Lower lobe of right lung (tissue), 2 donors: ENCODE data around the gene TMEM239. TPM values are rescaled to one million over a fixed set of nuclear protein-coding genes. Genes with fewer than 3 reads are reported as not detected.
A peak's percentile ranks its signal among the peaks of the same experiment; 100 is the strongest.

Source experiments
- ATAC-seq, 2 donors: fragments of 200-7000 bp; cut with Tn5 transposase; one replicate each; pipeline ENCODE4 v1.9.1; 2020 to 2022; ENCODE audit warnings: mild to moderate bottlenecking in 2 of 2, moderate library complexity in 2 of 2
- DNase-seq: peaks from one replicate; pipeline ENCODE4 v3.0.0-alpha.2; 2020
- H3K27ac ChIP-seq: fragments of 200-600 bp; one replicate; pipeline ENCODE4 v1.8.0; 2022
- H3K27me3 ChIP-seq: fragments of 200-600 bp; one replicate; pipeline ENCODE4 v1.8.0; 2022; ENCODE audit warnings: low read depth
- H3K36me3 ChIP-seq: fragments of 200-600 bp; one replicate; pipeline ENCODE4 v1.8.0; 2022; ENCODE audit warnings: mild to moderate bottlenecking
- H3K4me1 ChIP-seq: fragments of 200-600 bp; one replicate; pipeline ENCODE4 v1.8.0; 2022
- H3K4me3 ChIP-seq: fragments of 200-600 bp; one replicate; pipeline ENCODE4 v1.8.0; 2022; ENCODE audit warnings: mild to moderate bottlenecking
- H3K9me3 ChIP-seq: fragments of 200-600 bp; one replicate; pipeline ENCODE4 v1.8.0; 2022
- CTCF ChIP-seq: fragments of 200-600 bp; IDR thresholded peaks from one replicate; pipeline ENCODE4 v1.8.0; 2022; ENCODE audit warnings: antibody characterized with exemption, mild to moderate bottlenecking
- intact Hi-C: fragments of 100-400 bp; cut with DNase I; formaldehyde crosslinking; loops from one replicate; pipeline ENCODE4 v1.11.0; 2022
- total RNA-seq: library from RNA; stranded (reverse); fragmentation: NEBNext Ultra II Directional; extraction: Animal tissue kit (Norgen Biotek cat#: 25700); gene quantifications from one replicate; pipeline ENCODE4 v1.2.1, GENCODE V29; 2021
- donor health status: DM: no; HTN: yes; CAD: no; lungs with severe emphysema.

The TMEM239 gene
- total RNA-seq, 1 donor from 2014 or later, result not detected

DNA sequence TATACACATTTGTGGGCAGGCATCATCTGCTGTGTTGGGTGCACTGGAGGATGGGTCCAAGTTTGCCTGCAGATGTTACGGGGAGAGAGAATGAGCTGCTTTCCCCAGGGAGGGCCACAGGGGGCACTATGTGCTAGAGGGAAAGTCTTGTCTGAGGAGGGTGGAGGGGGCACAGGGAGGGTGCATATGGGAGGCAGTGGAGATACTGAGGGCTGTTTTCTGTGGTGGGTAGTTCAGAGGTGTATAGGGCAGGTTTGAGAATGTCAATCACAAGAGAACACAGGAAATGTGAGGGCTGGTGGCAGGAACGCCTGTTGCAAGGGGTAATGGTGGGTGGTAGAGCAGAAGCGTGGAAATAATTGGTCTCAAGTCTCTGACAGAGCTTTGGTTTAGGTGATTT is 49.5 kb downstream of the TMEM239 start:
- intact Hi-C loops, result no loop called here
- Histone ChIP-seq H3K27ac (no peak overlapping the region), H3K4me1 (peaks cover 4% of the 10 kb centered on the region), H3K36me3 (peaks cover 62% of the 10 kb centered on the region), H3K27me3 (no peaks in the 10 kb centered on the region), H3K9me3 (no peaks in the 10 kb centered on the region), H3K4me3 (no peak overlapping the region)
- peak in 1 of 2 donors; percentile 31 for ATAC-seq
- DNase-seq, result no peak
- no peak for TF ChIP-seq CTCF

GRCh38 chr20:2866236-2866635 is 50.1 kb downstream of the TMEM239 start:
- no peak overlapping the region for H3K27ac ChIP-seq
- H3K9me3 ChIP-seq, result no peaks in the 10 kb centered on the region
- no peak for TF ChIP-seq CTCF
- ATAC-seq, result peak in 1 of 2 donors; percentile 13
- peaks cover 56% of the 10 kb centered on the region for H3K36me3 ChIP-seq
- no peak for DNase-seq
- intact Hi-C loops, result no loop called here
- no peaks in the 10 kb centered on the region for H3K27me3 ChIP-seq
- H3K4me1 ChIP-seq, result peaks cover 10% of the 10 kb centered on the region
- H3K4me3 ChIP-seq, result no peak overlapping the region

DNA sequence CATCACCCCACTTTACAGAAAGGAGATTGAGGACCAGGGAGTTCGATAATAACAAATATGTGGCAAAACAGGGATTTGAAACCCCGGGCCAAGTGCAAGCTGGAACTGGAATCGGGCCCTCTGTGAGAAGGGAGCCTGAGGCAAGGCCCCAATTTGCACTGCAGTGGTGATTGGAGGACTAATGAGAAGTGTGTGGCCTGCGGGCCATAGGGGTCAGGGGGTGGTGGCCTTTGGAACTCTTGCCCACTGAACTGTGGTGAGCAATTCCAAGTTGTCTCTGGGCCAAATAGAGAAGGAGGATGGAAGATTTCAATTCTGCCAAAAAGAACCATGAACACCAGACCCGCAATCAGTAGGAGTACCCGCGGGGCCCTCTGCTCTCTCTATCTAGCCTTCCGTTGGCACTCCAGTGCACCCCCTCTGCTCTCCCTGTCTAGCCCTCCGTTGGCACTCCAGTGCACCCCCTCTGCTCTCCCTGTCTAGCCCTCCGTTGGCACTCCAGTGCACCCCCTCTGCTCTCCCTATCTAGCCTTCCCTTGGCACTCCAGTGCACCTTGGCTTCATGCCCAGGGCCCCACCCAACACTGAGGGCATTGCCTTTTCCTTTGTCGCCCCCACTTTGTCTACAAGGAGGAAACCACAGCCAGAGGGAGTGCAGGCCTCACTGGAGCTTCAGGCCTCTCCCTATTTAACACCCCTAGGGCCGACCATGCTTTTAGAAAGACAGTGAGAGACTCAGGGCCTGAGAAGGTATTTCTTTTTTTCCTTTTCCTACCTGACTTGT is 51.1 kb downstream of the TMEM239 start:
- Histone ChIP-seq H3K4me1 (peaks cover 20% of the 10 kb centered on the region), H3K36me3 (peaks cover 46% of the 10 kb centered on the region), H3K27ac (no peak overlapping the region), H3K9me3 (no peaks in the 10 kb centered on the region), H3K4me3 (no peak overlapping the region), H3K27me3 (no peaks in the 10 kb centered on the region)
- no peak for TF ChIP-seq CTCF
- intact Hi-C loops, result no loop called here
- no peak for ATAC-seq
- no peak for DNase-seq

Other genes starting within 250 kb of the TMEM239 start
- gene NOP56, start 163.7 kb upstream of the TMEM239 start, total RNA-seq, result 84.9 TPM
- gene IDH3B, start 152.1 kb upstream of the TMEM239 start, total RNA-seq, result 64.7 TPM
- gene EBF4, start 123.6 kb upstream of the TMEM239 start, total RNA-seq, result 15.3 TPM
- 10.2 TPM for gene CPXM1, start 15.7 kb upstream of the TMEM239 start, total RNA-seq
- gene C20orf141, start 1.4 kb upstream of the TMEM239 start, total RNA-seq, result not detected
- 43.5 TPM for gene PCED1A, start 24.3 kb downstream of the TMEM239 start, total RNA-seq
- 35.8 TPM for gene VPS16, start 24.4 kb downstream of the TMEM239 start, total RNA-seq
- 63.3 TPM for gene PTPRA, start 57.1 kb downstream of the TMEM239 start, total RNA-seq
- gene GNRH2, start 227.3 kb downstream of the TMEM239 start, total RNA-seq, result not detected
- gene MRPS26, start 229.7 kb downstream of the TMEM239 start, total RNA-seq, result 31.0 TPM